Mesenchymal stem cell (in vitro differentiated cells and primary cell): ENCODE measurements around the gene COMMD3.

Experiments
- DNase-seq: peaks from one replicate; pipeline ENCODE4 v3.0.0-alpha.2; 2013
- H2AFZ ChIP-seq: one replicate; pipeline ENCODE4 v1.6.1; 2013; ENCODE audit warnings: low read depth, mild to moderate bottlenecking, control low read depth, inconsistent platforms, low read length, moderate library complexity
- H2AK5ac ChIP-seq: 2 replicates; pipeline ENCODE4 v1.6.1; 2013; ENCODE audit warnings: low read length, moderate library complexity, mild to moderate bottlenecking, inconsistent platforms; ENCODE audit not compliant: severe bottlenecking
- H2BK120ac ChIP-seq: one replicate; pipeline ENCODE4 v1.6.1; 2013; ENCODE audit warnings: low read depth, mild to moderate bottlenecking, inconsistent platforms, low read length, moderate library complexity
- H2BK12ac ChIP-seq, 2 experiments: one replicate each; pipeline ENCODE4 v1.6.1; 2013; ENCODE audit warnings: inconsistent platforms in 2 of 2, low read length in 2 of 2, mild to moderate bottlenecking in 2 of 2, moderate library complexity in 2 of 2, control low read depth in 1 of 2
- H2BK15ac ChIP-seq: one replicate; pipeline ENCODE4 v1.6.1; 2013; ENCODE audit warnings: mild to moderate bottlenecking, low read depth, inconsistent platforms; ENCODE audit not compliant: poor library complexity, severe bottlenecking
- H2BK5ac ChIP-seq: 2 replicates; pipeline ENCODE4 v1.6.1; 2013; ENCODE audit warnings: low read depth, mild to moderate bottlenecking, low read length, control low read depth, inconsistent platforms; ENCODE audit not compliant: poor library complexity, severe bottlenecking
- H3K14ac ChIP-seq, 2 experiments: one replicate each; pipeline ENCODE4 v1.6.1; 2013; ENCODE audit warnings: inconsistent platforms in 2 of 2, low read length in 2 of 2, control low read depth in 1 of 2, mild to moderate bottlenecking in 1 of 2, moderate library complexity in 1 of 2
- H3K18ac ChIP-seq, 2 experiments: one replicate each; pipeline ENCODE4 v1.6.1; 2013; ENCODE audit warnings: inconsistent platforms in 2 of 2, low read length in 2 of 2, control low read depth in 1 of 2, low read depth in 1 of 2, mild to moderate bottlenecking in 1 of 2
- H3K23ac ChIP-seq, 2 experiments: one replicate each; pipeline ENCODE4 v1.6.1; 2013; ENCODE audit warnings: inconsistent platforms in 2 of 2, low read length in 2 of 2, mild to moderate bottlenecking in 2 of 2, moderate library complexity in 2 of 2, control low read depth in 1 of 2
- H3K27ac ChIP-seq: 2 replicates; pipeline ENCODE4 v1.5.1; 2013; ENCODE audit warnings: mild to moderate bottlenecking, moderate library complexity, low read length, control low read depth, inconsistent platforms; ENCODE audit not compliant: poor library complexity, severe bottlenecking
- H3K27me3 ChIP-seq, 2 experiments: 2 replicates each; pipeline versions ENCODE4 v1.6.1 to v1.7.0; 2013; ENCODE audit warnings: low read length in 2 of 2, mild to moderate bottlenecking in 2 of 2, moderate library complexity in 2 of 2, control low read depth in 1 of 2, inconsistent platforms in 1 of 2; ENCODE audit not compliant: control insufficient read depth in 1 of 2, insufficient read depth in 1 of 2
- H3K36me3 ChIP-seq, 2 experiments: 2 replicates each; pipeline versions ENCODE4 v1.6.1 to v1.7.0; 2013; ENCODE audit warnings: low read length in 2 of 2, control low read depth in 1 of 2, inconsistent platforms in 1 of 2, low read depth in 1 of 2, mild to moderate bottlenecking in 1 of 2; ENCODE audit not compliant: insufficient read depth in 2 of 2, control insufficient read depth in 1 of 2
- H3K4ac ChIP-seq, 2 experiments: one replicate each; pipeline ENCODE4 v1.6.1; 2013; ENCODE audit warnings: inconsistent platforms in 2 of 2, low read length in 2 of 2, mild to moderate bottlenecking in 2 of 2, moderate library complexity in 2 of 2, control low read depth in 1 of 2, low read depth in 1 of 2
- H3K4me1 ChIP-seq: 2 replicates; pipeline ENCODE4 v1.6.1; 2013; ENCODE audit warnings: low read depth, low read length, control low read depth; ENCODE audit not compliant: control insufficient read depth, insufficient read depth
- H3K4me2 ChIP-seq: 2 replicates; pipeline ENCODE4 v1.6.1; 2013; ENCODE audit warnings: low read length, mild to moderate bottlenecking, inconsistent platforms; ENCODE audit not compliant: poor library complexity, severe bottlenecking
- H3K4me3 ChIP-seq, 2 experiments: 2 replicates each; pipeline versions ENCODE4 v1.5.1 to v1.7.0; 2013; ENCODE audit warnings: low read length in 2 of 2, mild to moderate bottlenecking in 2 of 2, control low read depth in 1 of 2, low read depth in 1 of 2; ENCODE audit not compliant: insufficient read depth in 1 of 2
- H3K79me1 ChIP-seq: replicated peaks from 2 replicates; pipeline ENCODE4 v1.6.1; 2013; ENCODE audit warnings: mild to moderate bottlenecking, control low read depth, low read length, inconsistent platforms; ENCODE audit not compliant: poor library complexity, severe bottlenecking
- H3K9ac ChIP-seq: 2 replicates; pipeline ENCODE4 v1.7.0; 2013; ENCODE audit warnings: mild to moderate bottlenecking, low read length, moderate library complexity
- H3K9me3 ChIP-seq: 2 replicates; pipeline ENCODE4 v1.7.0; 2013; ENCODE audit warnings: mild to moderate bottlenecking, low read length; ENCODE audit not compliant: control insufficient read depth
- H4K8ac ChIP-seq: one replicate; pipeline ENCODE4 v1.6.1; 2013; ENCODE audit warnings: inconsistent platforms, mild to moderate bottlenecking, low read length, moderate library complexity
- H4K91ac ChIP-seq: one replicate; pipeline ENCODE4 v1.6.1; 2013; ENCODE audit warnings: mild to moderate bottlenecking, low read length, inconsistent platforms
- WGBS: methylation state at CpG from one replicate; pipeline ENCODE4 v1.1.7; 2013; ENCODE audit warnings: mixed read lengths; 5-methylcytosine and 5-hydroxymethylcytosine counted together

Gene COMMD3

GRCh38 chr10:22321156-22321923 is 5.2 kb downstream of the COMMD3 start:
- no peaks in the 10 kb centered on the region for H3K36me3 ChIP-seq
- H3K4me2 ChIP-seq = peak overlapping the region; percentile 77
- H4K8ac ChIP-seq = peak overlapping the region; percentile 96
- H3K4me3 ChIP-seq = peak overlapping the region; percentile 78 to 81
- peak overlapping the region; percentile 80 to 92 for H3K18ac ChIP-seq
- H3K27me3 ChIP-seq = peaks cover 22 to 29% of the 10 kb centered on the region in 2 experiments
- H2BK12ac ChIP-seq = peak overlapping the region in 1 of 2 experiments; percentile 83
- peak overlapping the region; percentile 83 for H4K91ac ChIP-seq
- peak overlapping the region; percentile 88 for H3K9ac ChIP-seq
- H3K79me1 ChIP-seq = peaks cover 13% of the 10 kb centered on the region
- H3K23ac ChIP-seq = peak overlapping the region in 1 of 2 experiments; percentile 89
- no peaks in the 10 kb centered on the region for H3K9me3 ChIP-seq
- peak overlapping the region; percentile 91 for H3K4ac ChIP-seq
- 1% methylated on average over 66 of the region's 114 CpGs for WGBS
- H2BK5ac ChIP-seq = peak overlapping the region; percentile 70
- H3K4me1 ChIP-seq = no peaks in the 10 kb centered on the region
- peak; percentile 81 for DNase-seq
- H2AK5ac ChIP-seq = no peak overlapping the region
- peak overlapping the region; percentile 98 for H2BK120ac ChIP-seq
- H3K27ac ChIP-seq = no peak overlapping the region
- H2AFZ ChIP-seq = peak overlapping the region; percentile 92
- peak overlapping the region; percentile 96 for H2BK15ac ChIP-seq
- peak overlapping the region in 1 of 2 experiments; percentile 97 for H3K14ac ChIP-seq

GRCh38 chr10:22321924-22322640 is 5.9 kb downstream of the COMMD3 start:
- Histone ChIP-seq H4K8ac (peak overlapping the region; percentile 28), H2BK120ac (peak overlapping the region; percentile 98), H3K4ac (no peak overlapping the region), H4K91ac (no peak overlapping the region), H3K9me3 (no peaks in the 10 kb centered on the region), H3K36me3 (peaks cover 0 to 7% of the 10 kb centered on the region in 2 experiments), H3K79me1 (peaks cover 9% of the 10 kb centered on the region), H3K4me1 (no peaks in the 10 kb centered on the region), H3K27me3 (peaks cover 22 to 29% of the 10 kb centered on the region in 2 experiments), H3K4me2 (peak overlapping the region; percentile 61), H3K14ac (no peak overlapping the region), H2BK5ac (no peak overlapping the region), H3K18ac (peak overlapping the region in 1 of 2 experiments; percentile 75), H3K23ac (no peak overlapping the region), H3K4me3 (peak overlapping the region; percentile 78 to 89), H3K27ac (no peak overlapping the region), H2BK12ac (peak overlapping the region in 1 of 2 experiments; percentile 54), H2AK5ac (no peak overlapping the region), H2AFZ (no peak overlapping the region), H2BK15ac (peak overlapping the region; percentile 83), H3K9ac (peak overlapping the region; percentile 83)
- peak; percentile 40 for DNase-seq
- under 1% methylated on average over 56 of the region's 57 CpGs for WGBS

- peaks cover 22 to 29% of the 10 kb centered on the region in 2 experiments for H3K27me3 ChIP-seq
- H3K4me2 ChIP-seq = peak overlapping the region; percentile 61
- no peak overlapping the region for H2AFZ ChIP-seq
- DNase-seq = no peak
- no peak overlapping the region for H3K27ac ChIP-seq
- H3K14ac ChIP-seq = no peak overlapping the region
- H2BK5ac ChIP-seq = no peak overlapping the region
- no peak overlapping the region for H2AK5ac ChIP-seq
- no peak overlapping the region for H3K4ac ChIP-seq
- H4K91ac ChIP-seq = no peak overlapping the region
- H3K4me1 ChIP-seq = no peaks in the 10 kb centered on the region
- H2BK12ac ChIP-seq = no peak overlapping the region
- H3K23ac ChIP-seq = no peak overlapping the region
- H3K9me3 ChIP-seq = no peaks in the 10 kb centered on the region
- no peak overlapping the region for H2BK15ac ChIP-seq
- no peak overlapping the region for H4K8ac ChIP-seq
- H3K36me3 ChIP-seq = peaks cover 0 to 13% of the 10 kb centered on the region in 2 experiments
- 10% methylated on average over 3 of the region's 5 CpGs for WGBS
- peak overlapping the region in 1 of 2 experiments; percentile 89 for H3K4me3 ChIP-seq
- peak overlapping the region; percentile 83 for H3K9ac ChIP-seq
- no peak overlapping the region for H3K18ac ChIP-seq
- H2BK120ac ChIP-seq = no peak overlapping the region
- H3K79me1 ChIP-seq = peaks cover 9% of the 10 kb centered on the region
These were observed 6.5 kb downstream of the COMMD3 start for GRCh38 chr10:22322641-22323160.
